Measurements from ENCODE around the gene CYP27A1. TPM values are rescaled to one million over a fixed set of nuclear protein-coding genes. Genes with fewer than 3 reads are reported as not detected.

CYP27A1 gene
- polyA plus RNA-seq, 1 donor from 2014 or later, result 0.83 TPM

DNA sequence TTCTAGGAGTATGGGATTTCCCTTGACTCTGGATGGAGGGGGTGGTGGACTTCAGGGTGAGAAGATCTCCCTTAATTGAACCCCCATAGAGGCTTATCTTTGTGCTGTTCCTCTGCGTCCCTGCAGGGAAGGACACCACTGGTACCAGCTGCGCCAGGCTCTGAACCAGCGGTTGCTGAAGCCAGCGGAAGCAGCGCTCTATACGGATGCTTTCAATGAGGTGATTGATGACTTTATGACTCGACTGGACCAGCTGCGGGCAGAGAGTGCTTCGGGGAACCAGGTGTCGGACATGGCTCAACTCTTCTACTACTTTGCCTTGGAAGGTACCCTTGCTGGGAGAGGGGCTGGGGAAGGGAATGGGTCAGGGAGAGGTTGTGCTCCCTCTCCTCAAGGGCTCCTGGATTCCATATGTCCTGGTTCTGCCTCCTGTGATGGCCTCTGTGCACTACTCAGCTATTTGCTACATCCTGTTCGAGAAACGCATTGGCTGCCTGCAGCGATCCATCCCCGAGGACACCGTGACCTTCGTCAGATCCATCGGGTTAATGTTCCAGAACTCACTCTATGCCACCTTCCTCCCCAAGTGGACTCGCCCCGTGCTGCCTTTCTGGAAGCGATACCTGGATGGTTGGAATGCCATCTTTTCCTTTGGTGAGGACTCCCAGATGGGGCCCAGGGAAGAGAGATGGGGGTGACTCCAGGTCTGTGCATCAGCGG, 30.3 kb downstream of the CYP27A1 start:
- peaks cover 19% of the 10 kb centered on the region for H3K27me3 Mint-ChIP-seq
- H3K4me3 Mint-ChIP-seq, result no peak overlapping the region
- no peaks in the 10 kb centered on the region for H3K9me3 Mint-ChIP-seq
- no peaks in the 10 kb centered on the region for H3K4me1 Mint-ChIP-seq
- no peaks in the 10 kb centered on the region for H3K36me3 Mint-ChIP-seq
- H3K27ac Mint-ChIP-seq, result no peak overlapping the region

DNA sequence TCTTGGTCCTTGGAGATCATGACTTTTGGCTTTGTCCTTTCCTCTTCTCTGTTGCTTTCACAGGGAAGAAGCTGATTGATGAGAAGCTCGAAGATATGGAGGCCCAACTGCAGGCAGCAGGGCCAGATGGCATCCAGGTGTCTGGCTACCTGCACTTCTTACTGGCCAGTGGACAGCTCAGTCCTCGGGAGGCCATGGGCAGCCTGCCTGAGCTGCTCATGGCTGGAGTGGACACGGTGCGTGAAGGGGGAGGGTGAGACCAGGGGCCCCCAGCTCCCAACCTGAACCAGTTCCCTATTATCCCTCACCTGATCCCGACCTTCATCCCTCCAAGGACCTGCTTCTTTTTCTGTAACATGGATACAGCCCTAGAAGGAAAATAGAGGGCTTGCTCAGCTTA, 30.9 kb downstream of the CYP27A1 start:
- no peak overlapping the region for H3K27ac Mint-ChIP-seq
- H3K36me3 Mint-ChIP-seq, result no peaks in the 10 kb centered on the region
- no peak overlapping the region for H3K4me3 Mint-ChIP-seq
- no peaks in the 10 kb centered on the region for H3K4me1 Mint-ChIP-seq
- peaks cover 19% of the 10 kb centered on the region for H3K27me3 Mint-ChIP-seq
- H3K9me3 Mint-ChIP-seq, result no peaks in the 10 kb centered on the region

GRCh38 chr2:218813771-218814460, 32.0 kb downstream of the CYP27A1 start:
- Mint-ChIP-seq H3K4me3 (peak overlapping the region in 1 of 4 donors; percentile 6), H3K36me3 (no peaks in the 10 kb centered on the region), H3K27me3 (peaks cover 16% of the 10 kb centered on the region), H3K27ac (no peak overlapping the region), H3K9me3 (no peaks in the 10 kb centered on the region), H3K4me1 (no peaks in the 10 kb centered on the region)

GRCh38 chr2:218814540-218815243, 32.7 kb downstream of the CYP27A1 start:
- Mint-ChIP-seq H3K36me3 (no peaks in the 10 kb centered on the region), H3K27me3 (peaks cover 9% of the 10 kb centered on the region), H3K27ac (no peak overlapping the region), H3K4me1 (no peaks in the 10 kb centered on the region), H3K4me3 (no peak overlapping the region), H3K9me3 (no peaks in the 10 kb centered on the region)

- Mint-ChIP-seq H3K36me3 (no peaks in the 10 kb centered on the region), H3K27me3 (peaks cover 9% of the 10 kb centered on the region)
Measured at GRCh38 chr2:218815244-218815637, 33.3 kb downstream of the CYP27A1 start.

GRCh38 chr2:218815649-218816048, 33.7 kb downstream of the CYP27A1 start:
- H3K4me3 Mint-ChIP-seq, result no peak overlapping the region
- peaks cover 11% of the 10 kb centered on the region for H3K27me3 Mint-ChIP-seq
- no peaks in the 10 kb centered on the region for H3K9me3 Mint-ChIP-seq
- H3K4me1 Mint-ChIP-seq, result no peaks in the 10 kb centered on the region
- no peak overlapping the region for H3K27ac Mint-ChIP-seq
- no peaks in the 10 kb centered on the region for H3K36me3 Mint-ChIP-seq

More at GRCh38 chr2:218815244-218815637, 33.3 kb downstream of the CYP27A1 start:
- Mint-ChIP-seq H3K9me3 (no peaks in the 10 kb centered on the region), H3K27ac (no peak overlapping the region), H3K4me3 (no peak overlapping the region), H3K4me1 (no peaks in the 10 kb centered on the region)

DNA sequence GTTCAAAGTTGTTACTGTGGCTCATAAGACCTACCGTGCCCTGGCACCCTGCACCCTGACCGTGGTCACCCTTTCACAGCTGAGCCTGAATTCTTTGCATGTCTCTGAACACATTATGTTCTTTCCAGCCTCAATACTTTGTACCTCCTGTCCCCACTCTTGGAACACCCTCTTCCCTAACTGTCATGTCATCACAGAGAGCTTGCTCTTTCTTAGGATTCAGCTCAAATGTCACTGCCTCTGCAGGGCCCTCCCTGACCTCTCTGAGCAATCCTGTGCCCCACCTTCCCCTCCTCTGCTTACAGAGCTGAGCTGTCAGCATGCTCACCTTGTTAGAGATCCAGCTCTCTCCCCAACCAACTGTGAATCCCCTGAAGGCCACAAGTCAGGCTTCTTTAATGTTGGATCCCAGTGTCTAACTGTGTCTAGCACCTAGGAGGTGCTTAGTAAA, 34.6 kb downstream of the CYP27A1 start:
- Mint-ChIP-seq H3K36me3 (no peaks in the 10 kb centered on the region), H3K9me3 (no peaks in the 10 kb centered on the region), H3K4me3 (no peak overlapping the region), H3K27me3 (peaks cover 13% of the 10 kb centered on the region), H3K27ac (no peak overlapping the region), H3K4me1 (no peaks in the 10 kb centered on the region)

DNA sequence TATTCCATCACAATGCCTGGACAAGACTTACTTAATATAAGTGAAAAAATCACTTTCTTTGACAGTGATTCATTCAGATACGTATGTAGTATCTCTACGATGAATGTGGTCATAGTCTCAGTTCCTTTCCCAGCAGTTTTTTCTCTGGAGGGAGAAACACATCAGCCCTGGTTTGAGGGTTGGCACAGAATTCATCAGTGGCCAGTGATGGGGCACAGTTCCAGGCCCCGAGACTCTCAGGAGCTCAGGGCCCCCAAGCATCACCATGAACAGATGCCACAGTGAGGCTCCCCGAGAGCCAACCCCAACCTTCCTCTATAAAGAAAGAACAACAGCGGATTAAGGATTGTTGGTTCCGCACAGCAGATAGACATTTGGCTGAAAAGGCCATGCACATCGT, 37.1 kb downstream of the CYP27A1 start:
- Mint-ChIP-seq H3K9me3 (no peaks in the 10 kb centered on the region), H3K36me3 (no peaks in the 10 kb centered on the region), H3K4me1 (no peaks in the 10 kb centered on the region), H3K27me3 (peaks cover 14% of the 10 kb centered on the region), H3K27ac (no peak overlapping the region), H3K4me3 (no peak overlapping the region)

GRCh38 chr2:218820746-218821369, 38.9 kb downstream of the CYP27A1 start:
- Mint-ChIP-seq H3K27me3 (peaks cover 14% of the 10 kb centered on the region), H3K27ac (peak overlapping the region in 1 of 3 donors; percentile 28), H3K9me3 (no peaks in the 10 kb centered on the region), H3K4me1 (no peaks in the 10 kb centered on the region), H3K36me3 (no peaks in the 10 kb centered on the region), H3K4me3 (no peak overlapping the region)

DNA sequence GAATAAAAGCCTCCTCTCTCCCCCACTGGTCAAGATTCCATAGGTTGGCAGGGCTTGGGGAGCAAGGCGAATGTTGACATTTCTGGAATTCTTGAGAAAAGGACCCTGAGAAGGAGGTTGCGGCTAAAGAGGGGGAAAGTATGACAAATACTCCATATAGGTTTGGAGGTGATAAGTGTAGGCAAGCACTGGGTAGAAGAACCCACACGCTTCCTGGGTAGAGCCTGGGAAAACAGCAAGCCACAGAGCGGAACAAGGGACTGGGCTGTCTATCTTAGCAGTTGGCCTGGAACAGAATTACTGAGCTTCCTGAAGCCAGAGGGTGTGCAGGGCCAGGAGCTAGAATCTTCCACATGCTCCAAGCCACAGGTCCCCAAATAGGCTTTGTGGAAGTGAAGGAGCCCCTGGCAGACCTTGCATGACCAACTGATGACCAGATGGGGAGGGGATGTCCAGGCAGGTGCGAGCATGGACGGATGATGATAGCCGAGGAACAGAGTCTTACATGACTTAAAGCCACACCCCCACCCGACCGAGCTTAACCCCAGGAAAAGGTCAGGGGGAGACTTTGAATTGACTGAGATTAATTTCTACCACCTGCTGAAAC, 39.8 kb downstream of the CYP27A1 start:
- no peak overlapping the region for H3K27ac Mint-ChIP-seq
- H3K4me1 Mint-ChIP-seq, result peaks cover 0 to 3% (median 2%) of the 10 kb centered on the region in 3 donors
- H3K9me3 Mint-ChIP-seq, result no peaks in the 10 kb centered on the region
- peaks cover 10% of the 10 kb centered on the region for H3K27me3 Mint-ChIP-seq
- H3K4me3 Mint-ChIP-seq, result no peak overlapping the region
- H3K36me3 Mint-ChIP-seq, result no peaks in the 10 kb centered on the region

GRCh38 chr2:218822622-218823021, 40.7 kb downstream of the CYP27A1 start:
- H3K27me3 Mint-ChIP-seq, result peaks cover 12% of the 10 kb centered on the region

DNA sequence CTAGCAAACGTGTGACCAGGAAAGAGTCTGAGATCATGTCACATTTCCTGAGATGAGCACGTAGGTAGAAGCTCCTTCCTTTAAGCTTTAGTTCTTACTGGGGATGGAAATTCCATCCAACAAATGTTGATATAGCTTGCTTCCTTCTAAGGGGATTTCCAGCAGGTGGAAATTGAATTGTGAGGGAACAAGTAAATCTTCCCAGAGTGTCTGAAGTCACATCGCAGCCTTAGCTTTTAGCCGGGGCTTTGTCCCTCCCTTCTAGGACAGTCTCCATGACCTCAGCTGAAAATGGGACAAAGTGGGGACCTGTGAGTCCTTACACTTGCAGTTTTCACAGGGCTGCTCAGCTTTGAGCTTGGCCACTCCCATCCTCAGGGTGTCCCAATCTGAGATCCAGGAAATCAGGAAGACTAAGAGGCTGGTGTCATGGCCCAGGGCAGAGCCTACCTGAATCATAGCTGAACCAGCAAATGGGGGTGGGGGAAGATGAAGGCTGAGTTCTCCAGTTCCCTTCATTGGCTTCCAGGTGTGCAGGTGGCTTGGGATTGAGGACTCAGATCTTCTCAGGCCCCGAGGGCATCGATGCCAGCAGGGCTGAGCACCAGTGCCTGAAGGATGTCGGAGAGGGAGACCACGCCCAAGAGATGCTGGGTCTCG, 41.4 kb downstream of the CYP27A1 start:
- Mint-ChIP-seq H3K27me3 (peaks cover 14% of the 10 kb centered on the region), H3K4me1 (peaks cover 0 to 3% (median 2%) of the 10 kb centered on the region in 3 donors), H3K9me3 (no peaks in the 10 kb centered on the region), H3K4me3 (no peak overlapping the region), H3K27ac (no peak overlapping the region), H3K36me3 (no peaks in the 10 kb centered on the region)

More at GRCh38 chr2:218822622-218823021, 40.7 kb downstream of the CYP27A1 start:
- Mint-ChIP-seq H3K27ac (no peak overlapping the region), H3K4me1 (peaks cover 0 to 3% (median 2%) of the 10 kb centered on the region in 3 donors), H3K36me3 (no peaks in the 10 kb centered on the region), H3K9me3 (no peaks in the 10 kb centered on the region), H3K4me3 (no peak overlapping the region)

DNA sequence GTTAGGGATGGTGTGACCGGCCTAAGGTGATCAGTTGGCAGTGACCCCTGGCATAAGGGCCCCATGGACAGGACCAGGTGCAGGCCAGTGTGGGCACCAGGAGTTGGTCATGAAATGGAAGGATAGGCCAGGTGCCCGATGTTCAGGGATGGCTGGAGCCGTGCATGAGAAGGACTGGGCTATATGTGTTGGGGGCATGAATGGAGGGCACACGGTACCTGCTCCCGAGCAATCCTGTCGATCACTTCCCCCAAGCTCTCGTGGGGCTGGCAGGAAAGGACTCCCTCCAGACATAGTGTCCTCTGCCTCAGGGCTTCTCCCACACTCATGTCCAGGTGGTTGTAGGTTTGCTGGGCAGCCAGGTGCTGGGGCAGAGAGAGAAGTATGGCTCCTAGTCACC, 42.1 kb downstream of the CYP27A1 start:
- no peaks in the 10 kb centered on the region for H3K9me3 Mint-ChIP-seq
- peaks cover 0 to 3% (median 2%) of the 10 kb centered on the region in 3 donors for H3K4me1 Mint-ChIP-seq
- no peak overlapping the region for H3K27ac Mint-ChIP-seq
- H3K4me3 Mint-ChIP-seq, result no peak overlapping the region
- H3K36me3 Mint-ChIP-seq, result no peaks in the 10 kb centered on the region
- H3K27me3 Mint-ChIP-seq, result peaks cover 14% of the 10 kb centered on the region

DNA sequence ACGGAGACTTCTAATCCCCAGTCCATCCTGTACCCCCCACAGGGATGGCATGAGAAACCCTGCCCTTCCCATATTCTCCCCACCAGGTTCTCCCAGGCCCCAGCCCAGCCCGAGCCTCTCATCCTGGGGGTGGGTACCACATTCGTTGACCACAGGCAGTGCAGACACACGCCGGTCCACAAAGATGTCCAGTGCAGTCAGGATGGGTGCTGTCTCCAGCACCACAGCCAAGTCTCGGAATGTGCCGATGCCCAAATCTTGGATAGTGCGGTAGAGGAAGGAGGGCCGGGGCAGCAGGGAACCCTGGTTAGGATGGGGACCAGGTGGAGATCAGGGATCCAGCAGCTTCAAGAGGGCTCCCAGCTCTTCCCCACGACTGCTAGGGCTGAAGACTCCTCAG, 44.8 kb downstream of the CYP27A1 start:
- H3K4me1 Mint-ChIP-seq, result peaks cover 0 to 3% (median 2%) of the 10 kb centered on the region in 3 donors
- H3K27ac Mint-ChIP-seq, result no peak overlapping the region
- peaks cover 21% of the 10 kb centered on the region for H3K27me3 Mint-ChIP-seq
- H3K4me3 Mint-ChIP-seq, result peak overlapping the region in 1 of 4 donors; percentile 29
- H3K9me3 Mint-ChIP-seq, result no peaks in the 10 kb centered on the region
- no peaks in the 10 kb centered on the region for H3K36me3 Mint-ChIP-seq
